Mesenchymal stem cell (in vitro differentiated cells and primary cell): ENCODE results near the gene PRR12.

Experiments used
- DNase-seq: peaks from one replicate; pipeline ENCODE4 v3.0.0-alpha.2; 2013
- H2AFZ ChIP-seq: one replicate; pipeline ENCODE4 v1.6.1; 2013; ENCODE audit warnings: low read depth, mild to moderate bottlenecking, control low read depth, inconsistent platforms, low read length, moderate library complexity
- H2AK5ac ChIP-seq: 2 replicates; pipeline ENCODE4 v1.6.1; 2013; ENCODE audit warnings: low read length, moderate library complexity, mild to moderate bottlenecking, inconsistent platforms; ENCODE audit not compliant: severe bottlenecking
- H2BK120ac ChIP-seq: one replicate; pipeline ENCODE4 v1.6.1; 2013; ENCODE audit warnings: low read depth, mild to moderate bottlenecking, inconsistent platforms, low read length, moderate library complexity
- H2BK12ac ChIP-seq, 2 experiments: one replicate each; pipeline ENCODE4 v1.6.1; 2013; ENCODE audit warnings: inconsistent platforms in 2 of 2, low read length in 2 of 2, mild to moderate bottlenecking in 2 of 2, moderate library complexity in 2 of 2, control low read depth in 1 of 2
- H2BK15ac ChIP-seq: one replicate; pipeline ENCODE4 v1.6.1; 2013; ENCODE audit warnings: mild to moderate bottlenecking, low read depth, inconsistent platforms; ENCODE audit not compliant: poor library complexity, severe bottlenecking
- H2BK5ac ChIP-seq: 2 replicates; pipeline ENCODE4 v1.6.1; 2013; ENCODE audit warnings: low read depth, mild to moderate bottlenecking, low read length, control low read depth, inconsistent platforms; ENCODE audit not compliant: poor library complexity, severe bottlenecking
- H3K14ac ChIP-seq, 2 experiments: one replicate each; pipeline ENCODE4 v1.6.1; 2013; ENCODE audit warnings: inconsistent platforms in 2 of 2, low read length in 2 of 2, control low read depth in 1 of 2, mild to moderate bottlenecking in 1 of 2, moderate library complexity in 1 of 2
- H3K18ac ChIP-seq, 2 experiments: one replicate each; pipeline ENCODE4 v1.6.1; 2013; ENCODE audit warnings: inconsistent platforms in 2 of 2, low read length in 2 of 2, control low read depth in 1 of 2, low read depth in 1 of 2, mild to moderate bottlenecking in 1 of 2
- H3K23ac ChIP-seq, 2 experiments: one replicate each; pipeline ENCODE4 v1.6.1; 2013; ENCODE audit warnings: inconsistent platforms in 2 of 2, low read length in 2 of 2, mild to moderate bottlenecking in 2 of 2, moderate library complexity in 2 of 2, control low read depth in 1 of 2
- H3K27ac ChIP-seq: 2 replicates; pipeline ENCODE4 v1.5.1; 2013; ENCODE audit warnings: mild to moderate bottlenecking, moderate library complexity, low read length, control low read depth, inconsistent platforms; ENCODE audit not compliant: poor library complexity, severe bottlenecking
- H3K27me3 ChIP-seq, 2 experiments: 2 replicates each; pipeline versions ENCODE4 v1.6.1 to v1.7.0; 2013; ENCODE audit warnings: low read length in 2 of 2, mild to moderate bottlenecking in 2 of 2, moderate library complexity in 2 of 2, control low read depth in 1 of 2, inconsistent platforms in 1 of 2; ENCODE audit not compliant: control insufficient read depth in 1 of 2, insufficient read depth in 1 of 2
- H3K36me3 ChIP-seq, 2 experiments: 2 replicates each; pipeline versions ENCODE4 v1.6.1 to v1.7.0; 2013; ENCODE audit warnings: low read length in 2 of 2, control low read depth in 1 of 2, inconsistent platforms in 1 of 2, low read depth in 1 of 2, mild to moderate bottlenecking in 1 of 2; ENCODE audit not compliant: insufficient read depth in 2 of 2, control insufficient read depth in 1 of 2
- H3K4ac ChIP-seq, 2 experiments: one replicate each; pipeline ENCODE4 v1.6.1; 2013; ENCODE audit warnings: inconsistent platforms in 2 of 2, low read length in 2 of 2, mild to moderate bottlenecking in 2 of 2, moderate library complexity in 2 of 2, control low read depth in 1 of 2, low read depth in 1 of 2
- H3K4me1 ChIP-seq: 2 replicates; pipeline ENCODE4 v1.6.1; 2013; ENCODE audit warnings: low read depth, low read length, control low read depth; ENCODE audit not compliant: control insufficient read depth, insufficient read depth
- H3K4me2 ChIP-seq: 2 replicates; pipeline ENCODE4 v1.6.1; 2013; ENCODE audit warnings: low read length, mild to moderate bottlenecking, inconsistent platforms; ENCODE audit not compliant: poor library complexity, severe bottlenecking
- H3K4me3 ChIP-seq, 2 experiments: 2 replicates each; pipeline versions ENCODE4 v1.5.1 to v1.7.0; 2013; ENCODE audit warnings: low read length in 2 of 2, mild to moderate bottlenecking in 2 of 2, control low read depth in 1 of 2, low read depth in 1 of 2; ENCODE audit not compliant: insufficient read depth in 1 of 2
- H3K79me1 ChIP-seq: replicated peaks from 2 replicates; pipeline ENCODE4 v1.6.1; 2013; ENCODE audit warnings: mild to moderate bottlenecking, control low read depth, low read length, inconsistent platforms; ENCODE audit not compliant: poor library complexity, severe bottlenecking
- H3K9ac ChIP-seq: 2 replicates; pipeline ENCODE4 v1.7.0; 2013; ENCODE audit warnings: mild to moderate bottlenecking, low read length, moderate library complexity
- H3K9me3 ChIP-seq: 2 replicates; pipeline ENCODE4 v1.7.0; 2013; ENCODE audit warnings: mild to moderate bottlenecking, low read length; ENCODE audit not compliant: control insufficient read depth
- H4K8ac ChIP-seq: one replicate; pipeline ENCODE4 v1.6.1; 2013; ENCODE audit warnings: inconsistent platforms, mild to moderate bottlenecking, low read length, moderate library complexity
- H4K91ac ChIP-seq: one replicate; pipeline ENCODE4 v1.6.1; 2013; ENCODE audit warnings: mild to moderate bottlenecking, low read length, inconsistent platforms
- WGBS: methylation state at CpG from one replicate; pipeline ENCODE4 v1.1.7; 2013; ENCODE audit warnings: mixed read lengths; 5-methylcytosine and 5-hydroxymethylcytosine counted together

PRR12 gene

GRCh38 chr19:49555600-49556411 lies 35.2 kb upstream of the PRR12 start:
- no peak overlapping the region for H3K9ac ChIP-seq
- peaks cover 7% of the 10 kb centered on the region for H3K4me1 ChIP-seq
- peaks cover 21% of the 10 kb centered on the region for H3K79me1 ChIP-seq
- H2BK5ac ChIP-seq = no peak overlapping the region
- peak; percentile 29 for DNase-seq
- H4K91ac ChIP-seq = no peak overlapping the region
- H2BK120ac ChIP-seq = no peak overlapping the region
- no peak overlapping the region for H4K8ac ChIP-seq
- H2AK5ac ChIP-seq = no peak overlapping the region
- H3K14ac ChIP-seq = no peak overlapping the region
- H2AFZ ChIP-seq = no peak overlapping the region
- no peak overlapping the region for H3K27ac ChIP-seq
- H3K36me3 ChIP-seq = peaks cover 61 to 68% of the 10 kb centered on the region in 2 experiments
- H3K27me3 ChIP-seq = no peaks in the 10 kb centered on the region
- no peaks in the 10 kb centered on the region for H3K9me3 ChIP-seq
- H3K4me3 ChIP-seq = no peak overlapping the region
- 93% methylated on average over 49 of the region's 53 CpGs for WGBS
- H3K4me2 ChIP-seq = no peak overlapping the region
- H2BK15ac ChIP-seq = no peak overlapping the region
- H3K23ac ChIP-seq = no peak overlapping the region
- H2BK12ac ChIP-seq = no peak overlapping the region
- no peak overlapping the region for H3K18ac ChIP-seq
- no peak overlapping the region for H3K4ac ChIP-seq

- no peak for DNase-seq
- Histone ChIP-seq H3K4me1 (peaks cover 7% of the 10 kb centered on the region), H2AK5ac (no peak overlapping the region), H3K4me2 (no peak overlapping the region), H3K9ac (no peak overlapping the region), H3K23ac (no peak overlapping the region), H2BK120ac (no peak overlapping the region), H4K8ac (peak overlapping the region; percentile 48), H3K14ac (no peak overlapping the region), H3K4ac (no peak overlapping the region), H2BK12ac (no peak overlapping the region), H3K18ac (no peak overlapping the region), H3K79me1 (peaks cover 21% of the 10 kb centered on the region), H2AFZ (no peak overlapping the region), H2BK5ac (no peak overlapping the region), H3K27ac (no peak overlapping the region), H4K91ac (peak overlapping the region; percentile 7), H3K9me3 (no peaks in the 10 kb centered on the region), H3K4me3 (no peak overlapping the region), H2BK15ac (no peak overlapping the region), H3K27me3 (no peaks in the 10 kb centered on the region), H3K36me3 (peaks cover 62 to 68% of the 10 kb centered on the region in 2 experiments)
- 84% methylated on average over 64 of the region's 66 CpGs for WGBS
Measured at GRCh38 chr19:49556412-49557398, 34.3 kb upstream of the PRR12 start.

GRCh38 chr19:49557641-49558325 lies 33.2 kb upstream of the PRR12 start:
- no peak overlapping the region for H2AFZ ChIP-seq
- H3K18ac ChIP-seq = no peak overlapping the region
- no peak overlapping the region for H3K14ac ChIP-seq
- no peak overlapping the region for H2BK120ac ChIP-seq
- peaks cover 59 to 68% of the 10 kb centered on the region in 2 experiments for H3K36me3 ChIP-seq
- H3K27ac ChIP-seq = no peak overlapping the region
- H4K91ac ChIP-seq = no peak overlapping the region
- peaks cover 7% of the 10 kb centered on the region for H3K4me1 ChIP-seq
- no peak overlapping the region for H3K4me2 ChIP-seq
- H3K4me3 ChIP-seq = no peak overlapping the region
- H2BK12ac ChIP-seq = no peak overlapping the region
- H3K9me3 ChIP-seq = no peaks in the 10 kb centered on the region
- no peak overlapping the region for H3K9ac ChIP-seq
- H3K23ac ChIP-seq = no peak overlapping the region
- no peak overlapping the region for H2AK5ac ChIP-seq
- 97% methylated on average over 18 of the region's 18 CpGs for WGBS
- DNase-seq = no peak
- H3K4ac ChIP-seq = no peak overlapping the region
- no peak overlapping the region for H2BK5ac ChIP-seq
- no peak overlapping the region for H2BK15ac ChIP-seq
- H4K8ac ChIP-seq = no peak overlapping the region
- peaks cover 25% of the 10 kb centered on the region for H3K79me1 ChIP-seq
- H3K27me3 ChIP-seq = no peaks in the 10 kb centered on the region
